Endodermal cell (in vitro differentiated cells): ENCODE measurements around the gene ANXA7. TPM values are rescaled to one million over a fixed set of nuclear protein-coding genes. Genes with fewer than 3 reads are reported as not detected.

Experiments
- DNase-seq: peaks from one replicate; pipeline ENCODE4 v3.0.0-alpha.2; 2017
- H3K27ac ChIP-seq: 2 replicates; pipeline ENCODE4 v1.5.1; 2013; ENCODE audit warnings: mild to moderate bottlenecking, low read depth, low read length, moderate library complexity
- H3K27me3 ChIP-seq: 2 replicates; pipeline ENCODE4 v1.6.1; 2013; ENCODE audit warnings: mild to moderate bottlenecking, low read length, moderate library complexity; ENCODE audit not compliant: insufficient read depth, control insufficient read depth, poor library complexity, severe bottlenecking
- H3K36me3 ChIP-seq: 2 replicates; pipeline ENCODE4 v1.7.0; 2013; ENCODE audit warnings: mild to moderate bottlenecking, low read length, moderate library complexity; ENCODE audit not compliant: control insufficient read depth, insufficient read depth
- H3K4me1 ChIP-seq: one replicate; pipeline ENCODE4 v1.7.0; 2013; ENCODE audit warnings: low read length; ENCODE audit not compliant: control insufficient read depth, insufficient read depth
- H3K4me3 ChIP-seq: 2 replicates; pipeline ENCODE4 v1.5.1; 2013; ENCODE audit warnings: mild to moderate bottlenecking, low read length, moderate library complexity
- H3K9ac ChIP-seq: 2 replicates; pipeline ENCODE4 v1.6.1; 2013; ENCODE audit warnings: mild to moderate bottlenecking, low read length, moderate library complexity; ENCODE audit not compliant: poor library complexity, severe bottlenecking; ENCODE audit errors: extremely low read depth
- H3K9me3 ChIP-seq: 2 replicates; pipeline ENCODE4 v1.6.1; 2013; ENCODE audit warnings: mild to moderate bottlenecking, low read length, moderate library complexity; ENCODE audit not compliant: control insufficient read depth
- H3K27ac Mint-ChIP-seq: 2 replicates; pipeline ENCODE4 v1.8.0; 2020; ENCODE audit warnings: mixed read lengths
- H3K27me3 Mint-ChIP-seq: 2 replicates; pipeline ENCODE4 v1.8.0; 2021; ENCODE audit warnings: mild to moderate bottlenecking, mixed read lengths; ENCODE audit not compliant: insufficient read depth
- H3K36me3 Mint-ChIP-seq: 2 replicates; pipeline ENCODE4 v1.8.0; 2020; ENCODE audit warnings: low read depth, mixed read lengths
- H3K4me1 Mint-ChIP-seq: 2 replicates; pipeline ENCODE4 v1.8.0; 2020; ENCODE audit warnings: mixed read lengths
- H3K4me3 Mint-ChIP-seq: 2 replicates; pipeline ENCODE4 v1.8.0; 2020; ENCODE audit warnings: mild to moderate bottlenecking, moderate library complexity, mixed read lengths
- H3K9me3 Mint-ChIP-seq: 2 replicates; pipeline ENCODE4 v1.8.0; 2020; ENCODE audit warnings: mild to moderate bottlenecking, mixed read lengths
- WGBS, 2 experiments: methylation state at CpG; one replicate each; pipeline versions ENCODE4 v1.1.5 to v1.1.7; 2013; ENCODE audit warnings: missing lambda C conversion rate in 2 of 2, mixed read lengths in 1 of 2; ENCODE audit not compliant: insufficient coverage in 1 of 2, insufficient read length in 1 of 2; 5-methylcytosine and 5-hydroxymethylcytosine counted together
- total RNA-seq, 2 donors: library from RNA; stranded (reverse); fragmentation: NEBNext Ultra II Directional in 1 of 2; extraction: Animal tissue kit (Norgen Biotek cat#: 25700) in 1 of 2; gene quantifications; 2 replicates in 1 of 2; 3 replicates in 1 of 2; pipeline ENCODE4 v1.2.1, GENCODE V29; 2021
- TF ChIP-seq, protein P1 (sequence below): fragments of 200-600 bp; sonication (generic); conservative IDR thresholded peaks from 2 replicates; pipeline ENCODE4 v1.5.0; 2021; ENCODE audit warnings: antibody characterized with exemption, mild to moderate bottlenecking

ANXA7 gene
- total RNA-seq, 2 donors from 2014 or later: 69.2 to 82.3 TPM

DNA sequence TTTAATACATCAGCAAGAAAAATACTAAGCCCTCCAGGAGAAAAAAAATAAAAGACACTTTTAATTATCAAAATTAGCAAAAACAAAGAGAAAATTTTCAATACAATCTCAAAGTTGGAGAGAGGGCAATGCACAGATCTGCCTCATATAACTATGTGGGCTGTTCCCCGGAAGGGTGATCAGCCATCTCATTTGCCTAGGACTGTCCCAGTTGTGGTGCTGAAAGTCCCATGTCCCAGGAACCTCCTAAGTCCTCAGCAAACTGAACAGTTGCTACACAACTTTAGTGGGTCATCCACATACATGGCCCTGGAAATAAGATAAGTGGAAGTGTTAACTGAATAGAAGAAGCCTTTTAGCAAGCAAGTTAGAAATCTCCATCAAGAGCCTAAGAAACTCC is 69.6 kb downstream of the ANXA7 start:
- no peak overlapping the region for H3K4me3 ChIP-seq
- H3K27me3 Mint-ChIP-seq: peaks cover 3% of the 10 kb centered on the region
- WGBS, 2 experiments: 93 to 100% methylated on average over 1 of the region's 1 CpG
- no peak overlapping the region for H3K27ac Mint-ChIP-seq
- H3K4me1 ChIP-seq: no peaks in the 10 kb centered on the region
- H3K36me3 Mint-ChIP-seq: no peaks in the 10 kb centered on the region
- no peaks in the 10 kb centered on the region for H3K4me1 Mint-ChIP-seq
- TF ChIP-seq, protein P1, sequence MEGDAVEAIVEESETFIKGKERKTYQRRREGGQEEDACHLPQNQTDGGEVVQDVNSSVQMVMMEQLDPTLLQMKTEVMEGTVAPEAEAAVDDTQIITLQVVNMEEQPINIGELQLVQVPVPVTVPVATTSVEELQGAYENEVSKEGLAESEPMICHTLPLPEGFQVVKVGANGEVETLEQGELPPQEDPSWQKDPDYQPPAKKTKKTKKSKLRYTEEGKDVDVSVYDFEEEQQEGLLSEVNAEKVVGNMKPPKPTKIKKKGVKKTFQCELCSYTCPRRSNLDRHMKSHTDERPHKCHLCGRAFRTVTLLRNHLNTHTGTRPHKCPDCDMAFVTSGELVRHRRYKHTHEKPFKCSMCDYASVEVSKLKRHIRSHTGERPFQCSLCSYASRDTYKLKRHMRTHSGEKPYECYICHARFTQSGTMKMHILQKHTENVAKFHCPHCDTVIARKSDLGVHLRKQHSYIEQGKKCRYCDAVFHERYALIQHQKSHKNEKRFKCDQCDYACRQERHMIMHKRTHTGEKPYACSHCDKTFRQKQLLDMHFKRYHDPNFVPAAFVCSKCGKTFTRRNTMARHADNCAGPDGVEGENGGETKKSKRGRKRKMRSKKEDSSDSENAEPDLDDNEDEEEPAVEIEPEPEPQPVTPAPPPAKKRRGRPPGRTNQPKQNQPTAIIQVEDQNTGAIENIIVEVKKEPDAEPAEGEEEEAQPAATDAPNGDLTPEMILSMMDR: no peak
- H3K27me3 ChIP-seq: peaks cover 8% of the 10 kb centered on the region
- no peaks in the 10 kb centered on the region for H3K36me3 ChIP-seq
- no peaks in the 10 kb centered on the region for H3K9me3 ChIP-seq
- no peak overlapping the region for H3K9ac ChIP-seq
- DNase-seq: no peak
- H3K4me3 Mint-ChIP-seq: no peak overlapping the region
- no peak overlapping the region for H3K27ac ChIP-seq
- H3K9me3 Mint-ChIP-seq: no peaks in the 10 kb centered on the region

DNA sequence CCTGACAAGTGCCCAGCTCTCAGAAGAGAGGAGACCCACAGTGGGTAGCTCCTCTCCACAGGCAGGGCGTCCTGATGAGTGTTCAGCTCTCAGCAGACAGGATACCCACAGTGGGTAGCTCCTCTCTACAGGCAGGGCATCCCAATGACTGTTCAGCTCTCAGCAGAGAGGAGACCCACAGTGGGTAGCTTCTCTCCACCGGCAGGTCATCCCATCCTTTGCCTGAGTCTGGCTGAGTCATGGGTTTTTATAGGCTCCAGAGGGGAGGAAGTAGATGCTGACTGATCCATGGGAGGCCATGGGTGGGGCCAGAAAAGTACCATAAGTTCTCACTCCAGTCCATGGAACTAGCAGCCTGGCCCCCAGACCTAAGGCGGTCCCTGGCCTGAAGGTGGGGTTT is 73.7 kb downstream of the ANXA7 start:
- Histone ChIP-seq H3K27me3 (no peaks in the 10 kb centered on the region), H3K27ac (no peak overlapping the region), H3K4me3 (no peak overlapping the region), H3K36me3 (no peaks in the 10 kb centered on the region), H3K9me3 (no peaks in the 10 kb centered on the region), H3K9ac (no peak overlapping the region), H3K4me1 (no peaks in the 10 kb centered on the region)
- TF ChIP-seq, protein P1: no peak
- Mint-ChIP-seq H3K4me3 (no peak overlapping the region), H3K36me3 (no peaks in the 10 kb centered on the region), H3K27me3 (no peaks in the 10 kb centered on the region), H3K27ac (no peak overlapping the region), H3K4me1 (no peaks in the 10 kb centered on the region), H3K9me3 (no peaks in the 10 kb centered on the region)
- WGBS, 2 experiments: 93 to 97% methylated on average over 3 of the region's 3 CpGs
- DNase-seq: no peak

DNA sequence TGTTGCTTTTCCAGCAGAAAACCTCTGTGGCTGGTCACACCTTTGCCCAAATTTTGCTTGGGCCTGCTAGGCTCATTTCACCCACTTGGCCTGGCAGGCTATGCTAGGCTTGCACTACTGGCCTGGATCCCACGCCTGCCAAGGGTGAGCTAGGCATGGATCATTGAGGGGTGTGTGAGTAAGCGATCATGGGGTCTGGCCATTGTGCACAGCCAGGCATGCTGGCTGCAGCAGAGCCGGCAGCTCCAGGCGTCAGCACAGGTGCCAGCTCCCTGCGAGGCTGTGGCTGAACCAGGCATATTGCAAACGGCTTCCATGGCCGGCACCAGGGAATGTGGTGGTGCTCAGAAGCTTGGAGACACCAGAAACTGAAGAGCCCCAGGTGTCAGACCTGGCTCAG is 74.4 kb downstream of the ANXA7 start:
- Mint-ChIP-seq H3K9me3 (no peaks in the 10 kb centered on the region), H3K4me1 (no peaks in the 10 kb centered on the region), H3K27me3 (no peaks in the 10 kb centered on the region), H3K36me3 (no peaks in the 10 kb centered on the region), H3K4me3 (no peak overlapping the region), H3K27ac (no peak overlapping the region)
- no peaks in the 10 kb centered on the region for H3K36me3 ChIP-seq
- no peak overlapping the region for H3K4me3 ChIP-seq
- no peaks in the 10 kb centered on the region for H3K9me3 ChIP-seq
- no peak overlapping the region for H3K9ac ChIP-seq
- no peaks in the 10 kb centered on the region for H3K27me3 ChIP-seq
- H3K4me1 ChIP-seq: no peaks in the 10 kb centered on the region
- DNase-seq: no peak
- TF ChIP-seq, protein P1: no peak
- WGBS, 2 experiments: 92% methylated on average over 7 of the region's 7 CpGs; no CpG with 5 or more reads in 1 of the 2 experiments
- no peak overlapping the region for H3K27ac ChIP-seq
